GM18873 (cell line): ENCODE measurements around the gene TRAPPC3L.

ENCODE experiments used
- ATAC-seq: cut with Tn5 transposase; IDR thresholded peaks from one replicate; pipeline ENCODE4 v1.9.1; 2021; ENCODE audit warnings: mild to moderate bottlenecking, moderate library complexity, moderate number of reproducible peaks; ENCODE audit not compliant: unreplicated experiment, low FRiP score

TRAPPC3L gene

DNA sequence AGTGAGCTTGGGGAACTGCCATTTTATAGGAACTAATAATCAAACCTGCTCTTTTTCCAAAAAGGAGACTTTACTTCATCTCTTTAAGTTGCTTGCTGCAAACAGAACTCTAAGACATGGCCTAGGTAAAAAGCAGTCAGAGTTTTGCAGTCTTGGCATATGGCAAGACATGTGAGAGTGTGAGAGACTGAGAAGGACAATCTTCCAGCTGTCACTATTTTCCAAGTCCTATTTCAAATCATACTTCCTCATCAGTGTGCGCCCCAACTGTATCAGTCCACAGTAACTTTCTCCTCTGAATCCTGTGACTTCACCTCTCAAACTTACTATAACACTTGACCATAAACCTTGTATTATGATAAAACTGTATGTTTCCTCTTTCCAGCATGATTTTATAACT is 74.0 kb downstream of the TRAPPC3L start:
- ATAC-seq = no peak

DNA sequence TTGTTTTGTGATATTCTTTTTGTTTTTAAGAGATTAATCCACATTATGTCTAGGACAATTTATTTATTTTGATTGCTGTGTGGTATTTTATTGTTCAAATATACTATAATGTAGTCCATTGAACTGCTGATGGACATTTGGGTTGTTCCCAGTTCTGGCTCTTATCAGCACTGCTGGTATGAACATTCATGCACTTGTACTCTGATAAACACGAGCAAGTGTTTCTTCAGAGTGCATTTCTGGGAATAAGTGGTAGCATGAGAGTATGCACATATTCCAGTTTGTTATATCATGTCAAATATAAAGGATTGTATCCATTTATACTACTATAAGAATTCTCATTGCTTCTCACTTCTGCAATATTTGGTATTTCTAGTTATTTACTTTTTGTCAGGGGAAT is 77.2 kb downstream of the TRAPPC3L start:
- ATAC-seq = no peak

DNA sequence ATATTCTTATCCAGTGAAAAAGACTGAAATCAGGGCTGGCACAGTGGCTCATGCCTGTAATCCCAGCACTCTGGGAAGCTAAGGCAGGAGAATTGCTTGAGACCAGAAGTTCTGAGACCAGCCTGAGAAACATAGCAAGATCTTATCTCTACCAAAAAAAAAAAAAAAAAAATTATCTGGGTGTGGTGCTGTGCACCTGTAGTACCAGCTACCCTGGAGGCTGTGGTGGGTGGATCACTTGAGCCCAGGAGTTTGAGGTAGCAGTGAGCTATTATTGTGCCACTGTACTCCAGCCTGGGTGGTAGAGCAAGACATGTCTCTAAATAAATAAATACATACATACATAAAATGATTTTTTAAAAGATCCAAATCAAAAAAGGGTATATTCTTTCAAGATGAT is 78.0 kb downstream of the TRAPPC3L start:
- no peak for ATAC-seq

DNA sequence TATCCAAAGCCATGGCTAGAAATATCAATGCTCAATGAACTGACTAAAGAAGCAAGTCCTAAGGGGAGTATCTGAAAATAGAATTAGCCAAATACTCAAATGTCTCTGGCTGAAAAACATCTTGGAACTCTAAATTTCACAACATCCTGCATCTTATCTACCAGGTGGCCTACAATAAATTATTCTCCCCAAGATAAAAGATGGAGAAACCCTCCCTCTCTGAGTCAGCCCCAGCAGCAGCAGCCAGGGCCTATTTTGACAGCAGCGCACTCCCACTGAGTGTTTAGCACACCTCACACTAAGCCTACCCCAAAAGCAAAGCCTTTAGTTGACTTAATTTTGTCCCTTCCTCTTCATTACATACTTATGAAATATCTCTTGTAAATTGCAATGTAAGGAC is 78.4 kb downstream of the TRAPPC3L start:
- no peak for ATAC-seq

DNA sequence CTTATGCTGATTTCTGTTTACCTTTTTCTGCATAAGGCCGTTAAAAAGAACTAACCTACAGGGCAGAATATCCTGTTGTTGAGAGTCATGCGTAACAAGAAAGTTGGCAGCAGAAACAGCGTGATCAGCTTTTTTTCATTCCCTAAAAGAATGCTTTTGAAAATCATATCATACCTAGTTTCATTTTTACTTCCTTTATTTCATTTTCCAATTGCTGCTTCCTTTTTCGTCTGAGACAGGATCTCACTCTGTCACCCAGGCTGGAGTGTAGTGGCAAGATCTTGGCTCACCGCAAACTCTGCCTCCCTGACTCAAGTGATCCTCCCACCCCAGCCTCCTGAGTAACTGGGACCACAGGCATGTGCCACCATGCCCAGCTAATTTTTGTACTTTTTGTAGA is 80.2 kb downstream of the TRAPPC3L start:
- ATAC-seq = no peak

DNA sequence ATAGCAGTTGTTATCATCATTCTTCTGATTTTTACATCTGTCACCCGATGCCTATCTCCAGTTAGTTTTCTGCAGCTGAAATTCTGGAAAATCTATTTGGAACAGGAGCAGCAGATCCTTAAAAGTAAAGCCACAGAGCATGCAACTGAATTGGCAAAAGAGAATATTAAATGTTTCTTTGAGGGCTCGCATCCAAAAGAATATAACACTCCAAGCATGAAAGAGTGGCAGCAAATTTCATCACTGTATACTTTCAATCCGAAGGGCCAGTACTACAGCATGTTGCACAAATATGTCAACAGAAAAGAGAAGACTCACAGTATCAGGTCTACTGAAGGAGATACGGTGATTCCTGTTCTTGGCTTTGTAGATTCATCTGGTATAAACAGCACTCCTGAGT is 82.2 kb downstream of the TRAPPC3L start:
- ATAC-seq = no peak

DNA sequence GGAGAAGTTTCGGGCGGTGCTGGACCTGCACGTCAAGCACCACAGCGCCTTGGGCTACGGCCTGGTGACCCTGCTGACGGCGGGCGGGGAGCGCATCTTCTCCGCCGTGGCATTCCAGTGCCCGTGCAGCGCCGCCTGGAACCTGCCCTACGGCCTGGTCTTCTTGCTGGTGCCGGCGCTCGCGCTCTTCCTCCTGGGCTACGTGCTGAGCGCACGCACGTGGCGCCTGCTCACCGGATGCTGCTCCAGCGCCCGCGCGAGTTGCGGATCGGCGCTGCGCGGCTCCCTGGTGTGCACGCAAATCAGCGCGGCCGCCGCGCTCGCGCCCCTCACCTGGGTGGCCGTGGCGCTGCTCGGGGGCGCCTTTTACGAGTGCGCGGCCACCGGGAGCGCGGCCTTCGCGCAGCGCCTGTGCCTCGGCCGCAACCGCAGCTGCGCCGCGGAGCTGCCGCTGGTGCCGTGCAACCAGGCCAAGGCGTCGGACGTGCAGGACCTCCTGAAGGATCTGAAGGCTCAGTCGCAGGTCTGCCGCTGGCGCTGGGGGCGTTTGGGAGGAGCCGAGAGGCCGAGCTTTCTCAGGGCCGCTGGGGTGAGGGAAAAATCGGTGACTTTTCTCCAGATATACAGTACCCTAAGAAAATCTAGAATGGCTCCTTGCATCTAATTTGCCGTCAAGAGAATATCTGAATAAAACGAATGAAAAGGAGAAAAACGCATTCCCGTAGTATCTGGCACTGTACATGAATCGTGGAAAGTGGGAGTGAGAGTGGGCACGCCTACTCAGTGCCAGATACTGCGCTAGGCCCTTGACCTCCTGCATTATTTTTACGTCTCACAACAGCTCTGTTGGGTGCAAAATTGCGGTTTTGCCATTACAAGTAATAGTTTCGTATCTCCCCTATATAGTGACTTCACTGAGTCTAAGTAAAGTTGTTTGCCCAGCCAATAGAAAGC is 83.3 kb downstream of the TRAPPC3L start:
- ATAC-seq = peak; percentile 74

DNA sequence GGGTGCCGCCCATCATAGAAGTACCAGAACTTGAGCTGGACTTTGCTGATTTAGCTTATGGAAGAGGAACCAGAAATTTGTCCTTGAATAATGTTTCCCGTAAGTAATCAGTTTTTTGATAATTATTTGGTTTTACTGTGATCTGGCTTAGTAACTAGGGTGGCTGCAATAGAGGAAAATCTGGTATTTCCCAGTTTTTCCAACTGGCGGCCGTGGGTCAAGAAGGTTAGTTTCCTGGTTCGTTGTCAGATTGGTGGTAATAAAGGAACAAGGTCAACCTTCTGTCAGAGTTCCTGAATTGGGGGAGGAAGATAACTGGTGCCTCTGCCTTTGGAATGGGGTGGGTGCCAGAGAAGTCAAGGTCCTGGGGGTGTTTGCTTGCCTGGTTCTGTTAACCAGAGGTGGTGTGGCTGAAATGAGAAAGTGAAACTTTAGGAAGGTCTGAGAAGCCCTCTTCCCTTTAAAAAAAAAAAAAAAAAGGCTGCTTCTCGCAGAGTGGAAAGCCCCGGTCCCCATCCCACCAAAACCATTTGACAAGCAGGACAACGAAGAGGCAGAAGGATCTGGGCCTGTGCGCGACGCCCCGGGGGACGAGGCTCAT is 84.1 kb downstream of the TRAPPC3L start, which contains the start of gene CALHM6:
TSS of gene CALHM6 (plus strand) at position 45 of the 601 bp plus-strand sequence. CDS start at position 600, 555 bp downstream.
- ATAC-seq = peak; percentile 2

DNA sequence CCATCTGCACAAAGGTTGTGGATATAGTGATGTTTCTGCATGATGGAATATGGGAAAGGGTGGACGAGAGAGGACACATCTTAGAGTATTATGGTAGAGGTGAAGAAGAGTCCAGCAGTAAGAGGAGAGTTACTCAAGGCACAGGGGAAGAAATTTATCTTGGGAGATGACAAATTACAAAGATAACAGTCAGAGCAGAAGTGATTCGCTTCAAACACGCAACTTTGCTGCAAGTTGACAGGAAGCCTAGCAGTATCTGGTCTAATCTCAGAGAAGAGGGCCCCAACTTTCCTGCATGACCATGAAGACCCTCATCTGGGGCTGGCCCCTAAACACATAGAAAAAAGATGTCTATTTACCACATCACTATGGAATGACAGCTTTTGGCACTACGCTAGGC is 85.6 kb downstream of the TRAPPC3L start:
- ATAC-seq = no peak

DNA sequence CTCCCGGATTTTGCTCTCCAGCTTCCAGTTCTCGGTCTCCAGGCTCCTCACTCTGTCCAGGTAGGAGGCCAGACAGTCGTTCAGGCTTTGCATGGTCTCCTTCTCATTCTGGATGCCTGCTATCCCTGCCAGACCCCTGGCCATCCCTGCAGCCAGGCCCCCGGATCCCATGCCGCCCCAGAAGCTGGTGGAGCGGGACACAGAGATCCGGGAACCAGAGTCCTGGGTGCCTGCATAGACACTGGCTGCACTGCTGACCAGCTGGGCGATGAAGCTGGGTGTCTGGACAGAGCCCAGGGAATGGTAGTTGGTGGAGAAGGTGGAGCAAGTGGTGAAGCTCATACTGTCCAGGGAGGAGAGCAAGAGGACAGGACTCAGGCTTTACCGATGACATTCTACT is 87.2 kb downstream of the TRAPPC3L start:
- no peak for ATAC-seq

DNA sequence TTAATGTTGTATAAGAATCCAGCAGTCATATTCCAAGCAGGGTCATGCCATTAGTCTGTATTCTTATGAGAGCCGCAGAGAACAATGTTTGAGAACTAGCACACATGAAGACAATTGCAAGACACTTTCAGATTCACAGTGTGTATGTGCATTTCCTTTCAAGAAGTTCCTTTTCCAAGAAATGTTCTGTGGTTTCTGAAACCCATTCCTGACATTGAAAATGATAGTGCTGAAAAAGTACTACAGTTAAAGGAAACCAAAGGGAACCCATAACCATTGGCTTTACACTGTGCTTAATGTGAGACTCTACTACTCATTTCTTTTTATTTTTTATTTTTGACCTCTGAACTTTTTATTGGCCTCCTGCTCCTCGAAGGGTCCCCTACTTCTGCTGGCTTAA is 88.6 kb downstream of the TRAPPC3L start:
- no peak for ATAC-seq

DNA sequence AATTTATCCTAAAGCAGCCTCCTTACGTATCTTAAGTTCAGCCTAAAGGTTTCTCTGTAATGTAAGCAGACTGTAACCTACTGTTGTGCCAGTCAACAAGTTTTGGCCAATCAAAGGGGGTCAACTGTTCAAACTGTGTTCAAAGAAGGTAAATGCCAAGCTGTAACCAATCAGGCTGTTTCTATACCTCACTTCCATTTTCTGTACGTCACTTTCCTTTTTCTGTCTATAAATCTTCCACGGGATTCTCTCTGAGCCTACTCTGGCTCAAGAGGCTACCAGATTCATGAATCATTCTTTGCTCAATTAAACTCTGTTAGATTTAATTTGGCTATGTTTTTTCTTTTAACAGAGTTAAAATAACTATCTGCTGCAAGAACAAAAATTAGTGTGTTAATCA is 89.4 kb downstream of the TRAPPC3L start:
- ATAC-seq = no peak

DNA sequence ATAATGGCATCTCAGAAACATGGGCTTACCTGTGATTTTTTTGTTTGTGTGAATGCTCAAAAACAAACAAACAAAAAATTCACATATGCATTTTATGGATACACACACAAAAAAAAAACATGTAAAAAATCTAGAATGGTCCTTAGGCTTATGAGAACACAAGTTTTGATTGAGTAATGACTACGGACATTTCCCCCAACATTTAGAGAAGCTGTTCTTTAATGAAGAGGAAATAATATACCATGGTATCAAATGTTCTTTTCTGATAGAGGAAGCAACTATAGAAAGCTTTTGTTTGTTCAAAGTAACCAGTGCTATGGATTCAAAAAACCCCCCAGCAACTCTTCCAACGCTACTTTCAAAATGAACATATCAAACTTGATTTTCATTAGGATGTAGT is 93.0 kb downstream of the TRAPPC3L start:
- ATAC-seq = no peak

DNA sequence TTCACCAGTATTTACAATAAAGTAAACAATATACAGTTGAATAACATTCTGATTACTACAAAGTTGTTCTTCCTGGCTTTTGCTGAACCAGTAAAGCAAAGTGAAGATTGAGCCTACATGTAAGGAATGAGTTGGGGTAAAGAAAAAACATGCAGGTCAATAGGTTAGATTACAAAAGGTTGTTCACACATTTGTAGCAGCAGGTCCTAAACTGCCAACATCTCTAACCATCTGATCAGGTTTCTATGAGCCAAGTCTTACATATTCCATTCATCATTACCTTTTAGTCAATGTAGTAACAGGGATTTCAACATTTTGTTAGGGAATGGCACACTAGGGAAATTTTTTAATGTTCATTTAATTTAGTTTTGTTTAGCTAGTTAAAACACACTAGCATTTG is 93.6 kb downstream of the TRAPPC3L start:
- ATAC-seq = no peak

DNA sequence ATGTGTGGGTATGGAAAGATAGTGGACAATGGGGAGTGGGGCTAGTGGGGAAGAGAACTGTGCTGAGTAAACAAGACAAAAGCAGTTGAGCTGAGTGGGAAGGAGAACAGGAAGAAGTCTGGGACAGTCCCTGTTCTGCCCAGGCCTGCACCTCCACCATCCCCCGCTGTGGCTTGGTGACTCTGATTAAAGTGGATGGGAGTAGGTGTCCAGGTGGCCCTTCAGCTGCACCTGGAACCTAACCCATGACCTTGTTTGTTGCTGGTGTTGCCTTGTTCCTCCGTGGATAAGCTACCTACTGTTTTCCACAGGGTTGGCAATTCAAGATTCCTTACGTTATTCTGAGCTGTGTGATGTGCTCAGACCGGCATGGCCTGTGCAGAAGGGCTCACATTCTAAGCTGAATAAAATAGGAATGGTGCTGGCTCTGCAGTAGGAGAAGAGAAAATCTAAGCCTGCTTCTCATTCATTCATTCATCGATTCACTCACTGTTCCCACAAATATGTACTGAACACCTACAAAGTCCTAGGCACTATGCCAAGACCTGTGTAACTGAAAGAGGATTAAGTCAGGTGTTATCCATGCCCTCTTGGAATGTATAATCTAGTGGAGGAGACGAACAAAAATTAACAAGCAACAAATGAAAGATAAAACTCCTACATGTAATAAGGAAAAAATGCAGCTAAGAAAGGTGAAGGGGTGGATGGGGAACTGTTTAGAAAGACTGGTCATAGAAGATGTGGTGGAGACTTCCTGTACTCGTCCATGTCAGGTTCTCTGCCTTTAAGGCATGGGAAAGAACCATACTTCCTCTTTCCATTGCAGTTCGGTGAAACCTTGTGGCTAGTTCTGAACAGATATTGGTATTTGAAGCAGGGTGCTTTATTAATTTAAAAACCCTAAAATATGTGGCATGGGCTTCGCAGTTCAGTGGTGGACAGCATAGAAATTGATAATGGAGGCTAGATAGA is 94.4 kb downstream of the TRAPPC3L start:
- ATAC-seq = peak; percentile 89

DNA sequence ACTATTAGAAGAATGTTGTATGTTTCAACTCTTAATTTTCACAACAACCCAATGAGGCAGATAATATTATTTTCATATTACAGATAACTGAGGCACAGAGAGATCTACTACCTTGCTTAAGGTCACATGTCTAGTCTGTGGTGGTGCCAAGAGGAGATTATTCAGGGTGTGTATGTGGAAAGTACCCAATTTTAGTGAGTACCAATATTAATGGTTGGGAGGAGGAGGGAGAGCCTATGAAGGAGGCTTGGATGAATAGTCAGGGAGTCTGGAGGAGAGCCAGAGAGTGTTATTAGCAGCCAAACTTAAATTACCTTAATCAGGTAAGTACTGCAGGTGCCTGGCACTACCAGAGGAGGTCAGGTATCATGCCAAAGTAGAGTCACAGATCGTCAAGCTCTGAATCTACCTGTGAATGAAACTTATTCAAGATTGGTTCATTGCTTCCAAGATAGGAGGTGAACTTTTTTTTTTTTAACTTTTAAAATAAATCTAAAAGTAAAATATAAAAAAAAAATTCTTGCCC is 95.2 kb downstream of the TRAPPC3L start:
- ATAC-seq = no peak

DNA sequence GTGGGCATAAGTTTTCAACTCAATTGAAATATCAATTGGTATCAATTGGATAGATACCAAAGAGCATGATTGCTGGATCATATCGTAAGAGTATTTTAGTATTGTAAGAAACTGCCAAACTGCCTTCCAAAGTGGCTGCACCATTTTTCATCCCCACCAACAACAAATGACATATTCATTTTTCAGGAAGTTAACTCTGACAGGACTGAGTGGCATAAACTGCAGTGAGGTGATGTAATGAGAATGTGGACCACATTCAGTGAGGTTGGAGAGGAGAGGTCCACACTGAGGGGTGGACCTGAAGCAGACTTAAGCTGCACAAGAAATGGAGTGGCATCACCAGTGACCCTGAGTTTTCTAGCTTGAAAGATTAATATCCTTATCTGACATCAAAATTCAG is 95.9 kb downstream of the TRAPPC3L start:
- no peak for ATAC-seq

DNA sequence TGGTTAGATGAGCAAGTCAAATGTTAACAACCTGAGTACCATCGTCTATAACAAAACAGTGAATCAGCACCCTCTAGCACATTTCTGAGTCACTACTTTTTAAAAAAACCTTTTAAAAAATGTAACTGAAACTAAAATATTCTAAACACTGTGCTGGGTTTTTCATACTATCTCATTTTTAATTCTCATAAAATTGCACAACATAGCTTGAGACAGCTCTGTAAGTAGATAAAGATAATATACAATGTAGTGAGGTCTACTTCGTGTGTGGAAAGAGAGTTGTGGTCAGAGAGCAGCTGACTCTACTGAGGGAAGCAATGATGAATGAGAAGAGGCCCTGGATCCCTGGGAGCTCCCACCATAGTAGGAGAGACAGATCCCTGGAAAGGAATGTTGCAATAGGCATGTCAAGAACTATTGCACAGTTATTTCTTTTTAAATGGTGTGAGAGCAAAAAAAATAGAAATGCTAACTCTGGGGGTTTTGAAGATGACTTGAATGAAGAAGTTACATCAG is 97.9 kb downstream of the TRAPPC3L start:
- ATAC-seq = no peak

DNA sequence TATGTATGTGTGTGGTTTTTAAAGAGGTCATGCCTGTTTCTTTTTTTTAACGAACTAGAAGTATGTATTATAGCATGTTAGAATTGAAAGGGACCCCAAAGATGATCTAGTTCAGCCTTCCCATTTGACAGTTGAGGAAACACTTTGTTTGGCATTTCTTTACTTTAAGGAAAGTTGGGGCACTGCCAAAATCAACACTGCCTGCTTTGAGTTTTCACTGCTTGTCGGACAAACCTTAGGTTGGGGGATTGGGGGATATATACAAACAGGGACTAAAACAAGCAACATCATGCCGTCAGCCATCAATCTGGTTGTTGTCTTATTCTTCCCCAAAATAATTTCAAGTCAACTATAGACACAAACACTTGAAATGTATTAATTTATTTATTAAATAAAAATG is 98.4 kb downstream of the TRAPPC3L start:
- no peak for ATAC-seq

DNA sequence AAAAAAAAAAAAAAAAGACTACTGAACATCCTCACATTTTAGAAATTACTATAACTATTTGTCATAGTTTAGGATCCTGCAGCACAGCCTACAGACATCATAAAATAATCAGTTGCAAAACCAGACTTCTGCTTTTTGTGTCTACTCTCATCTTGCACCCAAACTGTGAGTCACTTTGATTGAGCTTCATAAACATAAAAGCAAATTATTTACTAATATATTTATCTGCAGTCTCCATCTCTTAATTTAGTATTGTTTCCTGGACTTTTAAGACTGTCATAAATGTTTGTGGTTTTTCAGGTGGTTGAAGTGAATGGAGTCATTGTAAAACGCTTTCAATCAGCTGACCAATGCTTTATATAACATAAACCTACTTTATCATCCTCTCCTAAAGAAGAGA is 99.1 kb downstream of the TRAPPC3L start:
- no peak for ATAC-seq
